ENCODE data around the gene SRGAP1. TPM values are rescaled to one million over a fixed set of nuclear protein-coding genes. Genes with fewer than 3 reads are reported as not detected.
A peak's percentile ranks its signal among the peaks of the same experiment; 100 is the strongest.

Gene SRGAP1
- total and polyA plus RNA-seq, 9 of the 15 experiments (the other 6 are each of a cell fraction or from before 2014, with no cell fraction given): 0.01 to 0.13 (median 0.04) TPM; not detected in 3

DNA sequence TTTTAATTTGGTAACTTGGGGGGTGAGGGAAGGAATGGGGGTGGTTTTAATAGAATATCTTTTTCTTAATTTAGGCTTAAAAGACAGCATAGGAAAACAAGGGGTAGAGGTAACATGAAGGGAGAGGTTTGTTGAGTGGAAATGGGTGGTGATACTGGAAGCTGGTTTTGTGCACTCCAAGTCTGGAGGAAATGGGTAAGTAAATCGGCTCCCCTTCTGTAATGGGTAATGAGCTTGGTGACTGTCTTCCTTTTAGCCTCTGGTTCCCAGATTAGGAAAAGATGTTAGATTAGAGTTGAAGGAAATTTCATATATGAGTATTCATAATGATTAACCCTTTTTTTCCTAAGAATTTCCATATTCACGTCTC, 122.1 kb downstream of the SRGAP1 start (continued):
- TF ChIP-seq JUN (IDR thresholded peaks at IDR 0.05; ENCODE audit: borderline replicate concordance, low read depth, low read length) (no peak), JUN (CRISPR knock-in tag; IDR thresholded peaks at IDR 0.05; ENCODE audit: borderline replicate concordance) (no peak)

DNA sequence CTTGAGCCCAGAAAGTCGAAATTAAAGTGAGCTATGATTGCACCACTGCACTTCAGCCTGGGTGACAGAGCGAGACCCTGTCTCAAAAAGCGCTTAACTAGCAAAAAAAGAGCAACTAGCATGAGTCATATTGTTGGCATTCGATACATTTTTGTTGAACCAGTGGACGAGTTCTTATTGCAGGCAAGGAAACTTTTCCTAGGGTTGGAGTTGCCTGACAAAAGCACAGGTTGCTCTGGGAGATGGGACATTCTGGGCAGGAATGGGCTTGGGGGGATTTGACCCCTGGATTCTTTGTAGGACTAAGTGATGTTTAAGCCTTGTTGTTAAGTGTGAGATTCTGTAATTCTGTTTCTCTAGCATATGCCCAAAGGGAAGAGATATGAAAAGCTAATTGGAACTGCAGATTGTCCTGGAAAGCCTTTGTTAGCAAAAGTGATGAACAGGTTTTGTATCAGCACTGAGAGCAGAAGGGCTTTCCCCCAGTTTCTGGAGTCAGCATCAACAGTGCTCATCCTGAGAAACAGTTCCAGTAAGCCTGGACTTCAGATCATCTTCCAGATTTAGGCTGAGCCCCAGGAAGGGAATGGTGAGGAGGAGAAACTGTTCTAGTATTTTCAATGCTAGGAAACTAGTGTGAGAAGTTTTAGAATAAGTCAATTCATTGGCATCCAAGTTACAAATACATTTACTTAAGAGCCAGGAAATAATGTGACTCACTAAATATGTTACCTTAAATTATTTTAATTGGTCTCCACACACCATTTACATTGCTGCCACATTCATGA, 123.1 kb downstream of the SRGAP1 start:
- peaks cover 0 to 7% of the 10 kb centered on the region in 2 experiments; a peak in 1 of 5 replicates for H3K27me3 ChIP-seq (ENCODE audit: control insufficient read depth in 2 of 2, insufficient read depth in 2 of 2, low read length in 2 of 2)
- H3K9me3 ChIP-seq (replicated peaks; ENCODE audit: control insufficient read depth, insufficient read depth, low read depth, low read length): no peaks in the 10 kb centered on the region
- H2AFZ ChIP-seq (ENCODE audit: low read depth, low read length): no peak overlapping the region
- ATAC-seq (no peak), DNase-seq (ENCODE audit: extremely low read depth in 1 of 4, low spot score in 3 of 4) (no peak), FAIRE-seq (no peak)
- no peaks in the 10 kb centered on the region for H3K4me1 ChIP-seq (replicated peaks in 1 of 2; ENCODE audit: control insufficient read depth in 2 of 2, insufficient read depth in 2 of 2, low read length in 2 of 2)
- in situ Hi-C loops (cut with MboI) (no loop called here), intact Hi-C loops (cut with micrococcal nuclease) (no loop called here)
- H3K9me1 ChIP-seq (ENCODE audit: control insufficient read depth, insufficient read depth, low read length): no peaks in the 10 kb centered on the region
- TF ChIP-seq ZNF316 (IDR thresholded peaks at IDR 0.05) (0 out of 2 replicates have a peak, but pooled peaks have one; percentile 4), EZH2 (IDR thresholded peaks at IDR 0.05; ENCODE audit: borderline replicate concordance, low read depth, low read length) (no peak), CXXC5 (CRISPR knock-in tag; IDR thresholded peaks at IDR 0.05) (no peak)
- no peak overlapping the region for H3K4me2 ChIP-seq (ENCODE audit: insufficient read depth, low read length)
- no peak overlapping the region for H3K27ac ChIP-seq (ENCODE audit: extremely low read depth, low read depth, low read length)
- no peaks in the 10 kb centered on the region for H3K36me3 ChIP-seq (ENCODE audit: control insufficient read depth, insufficient read depth, low read length)
- no TSS peak for BruUV-seq (replicated peaks)
- H4K20me1 ChIP-seq (replicated peaks; ENCODE audit: control insufficient read depth, insufficient read depth, low read length): no peaks in the 10 kb centered on the region
- H3K79me2 ChIP-seq (ENCODE audit: control insufficient read depth, insufficient read depth, low read length): no peaks in the 10 kb centered on the region
- ChIA-PET POLR2A (no interaction called here), CTCF (ENCODE audit: low intra/inter-chr PET ratio) (no interaction called here)
- no peak overlapping the region for H3K9ac ChIP-seq (ENCODE audit: insufficient read depth in 1 of 2, low read depth in 2 of 2, low read length in 2 of 2)
- H3K4me3 ChIP-seq: no peak overlapping the region
- WGBS (ENCODE audit: insufficient coverage, low coverage, missing lambda C conversion rate): 2% methylated on average over 5 of the region's 5 CpGs

Measured in K562 (cell line).